Nephron (organoid): ENCODE data around the gene BIRC7.

Source experiments
- H3K27ac Mint-ChIP-seq, 3 experiments: 2 replicates each; pipeline ENCODE4 v1.8.0; 2020; ENCODE audit warnings: mixed read lengths in 3 of 3, mild to moderate bottlenecking in 2 of 3, moderate library complexity in 1 of 3
- H3K27me3 Mint-ChIP-seq: 2 replicates; pipeline ENCODE4 v1.8.0; 2021; ENCODE audit warnings: low read depth, mild to moderate bottlenecking, moderate library complexity, mixed read lengths
- H3K36me3 Mint-ChIP-seq: 2 replicates; pipeline ENCODE4 v1.8.0; 2020; ENCODE audit warnings: low read depth, mixed read lengths
- H3K4me1 Mint-ChIP-seq: 2 replicates; pipeline ENCODE4 v1.8.0; 2020; ENCODE audit warnings: mixed read lengths
- H3K4me3 Mint-ChIP-seq, 3 experiments: 2 replicates each; pipeline ENCODE4 v1.8.0; 2020; ENCODE audit warnings: mild to moderate bottlenecking in 3 of 3, mixed read lengths in 3 of 3, moderate library complexity in 2 of 3
- H3K9me3 Mint-ChIP-seq: 2 replicates; pipeline ENCODE4 v1.8.0; 2020; ENCODE audit warnings: mixed read lengths
- TF ChIP-seq, protein P1 (sequence below), 3 experiments: fragments of 200-600 bp; sonication (generic); IDR thresholded peaks; one replicate each; pipeline ENCODE4 v1.5.0; 2021; ENCODE audit warnings: antibody characterized with exemption in 3 of 3; ENCODE audit not compliant: unreplicated experiment in 3 of 3

The BIRC7 gene

DNA sequence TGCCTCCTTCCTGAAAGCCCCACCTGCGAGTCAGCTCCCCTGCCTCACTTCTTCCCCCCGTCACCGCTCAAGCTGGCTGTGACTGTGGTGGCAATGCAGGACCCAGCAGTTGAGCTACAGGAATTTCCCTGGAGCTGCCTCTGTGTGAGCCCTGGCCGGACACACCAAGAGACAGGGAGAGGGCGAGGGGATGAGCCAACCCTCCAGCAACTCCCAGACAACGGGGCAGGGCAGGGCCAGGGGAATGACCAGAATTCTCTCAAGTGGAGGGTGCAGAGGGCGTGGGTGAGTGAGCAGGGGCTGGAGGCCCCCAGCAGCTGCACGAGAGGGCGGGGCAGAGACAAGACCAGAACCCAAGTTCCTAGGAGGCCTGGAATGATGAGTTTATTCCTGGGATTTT, 32.0 kb downstream of the BIRC7 start:
- Mint-ChIP-seq H3K4me1 (peaks cover 81% of the 10 kb centered on the region), H3K4me3 (peak overlapping the region; percentile 66 to 93 (median 89)), H3K36me3 (no peaks in the 10 kb centered on the region), H3K27me3 (peaks cover 4% of the 10 kb centered on the region), H3K27ac (peak overlapping the region; percentile 83 to 86 (median 86)), H3K9me3 (no peaks in the 10 kb centered on the region)
- TF ChIP-seq, protein P1, sequence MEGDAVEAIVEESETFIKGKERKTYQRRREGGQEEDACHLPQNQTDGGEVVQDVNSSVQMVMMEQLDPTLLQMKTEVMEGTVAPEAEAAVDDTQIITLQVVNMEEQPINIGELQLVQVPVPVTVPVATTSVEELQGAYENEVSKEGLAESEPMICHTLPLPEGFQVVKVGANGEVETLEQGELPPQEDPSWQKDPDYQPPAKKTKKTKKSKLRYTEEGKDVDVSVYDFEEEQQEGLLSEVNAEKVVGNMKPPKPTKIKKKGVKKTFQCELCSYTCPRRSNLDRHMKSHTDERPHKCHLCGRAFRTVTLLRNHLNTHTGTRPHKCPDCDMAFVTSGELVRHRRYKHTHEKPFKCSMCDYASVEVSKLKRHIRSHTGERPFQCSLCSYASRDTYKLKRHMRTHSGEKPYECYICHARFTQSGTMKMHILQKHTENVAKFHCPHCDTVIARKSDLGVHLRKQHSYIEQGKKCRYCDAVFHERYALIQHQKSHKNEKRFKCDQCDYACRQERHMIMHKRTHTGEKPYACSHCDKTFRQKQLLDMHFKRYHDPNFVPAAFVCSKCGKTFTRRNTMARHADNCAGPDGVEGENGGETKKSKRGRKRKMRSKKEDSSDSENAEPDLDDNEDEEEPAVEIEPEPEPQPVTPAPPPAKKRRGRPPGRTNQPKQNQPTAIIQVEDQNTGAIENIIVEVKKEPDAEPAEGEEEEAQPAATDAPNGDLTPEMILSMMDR (IDR thresholded peaks at IDR 0.05; ENCODE audit: unreplicated experiment in 3 of 3) = no peak

DNA sequence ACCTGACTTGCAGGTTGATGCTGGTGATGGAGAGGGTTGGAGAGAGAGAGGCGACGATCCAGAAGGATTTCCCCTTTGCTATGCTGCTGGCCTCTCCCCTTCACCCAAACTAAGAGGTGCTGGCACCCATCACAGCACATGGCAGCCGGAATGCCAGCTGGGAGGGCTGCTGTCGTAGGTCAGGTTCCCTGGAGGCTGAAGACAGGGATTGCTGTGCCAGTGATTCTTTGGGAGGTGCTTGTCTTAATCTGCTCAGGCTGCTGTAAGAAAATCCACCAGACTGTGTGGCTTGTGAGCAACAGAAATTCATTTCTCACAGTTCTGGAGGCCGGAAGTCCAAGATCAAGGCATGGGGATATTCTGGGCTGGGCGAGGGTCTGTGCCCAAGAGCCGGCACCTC, 32.6 kb downstream of the BIRC7 start:
- H3K9me3 Mint-ChIP-seq = no peaks in the 10 kb centered on the region
- peak overlapping the region; percentile 83 to 86 (median 86) for H3K27ac Mint-ChIP-seq
- H3K36me3 Mint-ChIP-seq = no peaks in the 10 kb centered on the region
- no peaks in the 10 kb centered on the region for H3K27me3 Mint-ChIP-seq
- TF ChIP-seq, protein P1 (IDR thresholded peaks at IDR 0.05; ENCODE audit: unreplicated experiment in 3 of 3) = no peak
- H3K4me1 Mint-ChIP-seq = peaks cover 75% of the 10 kb centered on the region
- peak overlapping the region; percentile 66 to 93 (median 89) for H3K4me3 Mint-ChIP-seq

DNA sequence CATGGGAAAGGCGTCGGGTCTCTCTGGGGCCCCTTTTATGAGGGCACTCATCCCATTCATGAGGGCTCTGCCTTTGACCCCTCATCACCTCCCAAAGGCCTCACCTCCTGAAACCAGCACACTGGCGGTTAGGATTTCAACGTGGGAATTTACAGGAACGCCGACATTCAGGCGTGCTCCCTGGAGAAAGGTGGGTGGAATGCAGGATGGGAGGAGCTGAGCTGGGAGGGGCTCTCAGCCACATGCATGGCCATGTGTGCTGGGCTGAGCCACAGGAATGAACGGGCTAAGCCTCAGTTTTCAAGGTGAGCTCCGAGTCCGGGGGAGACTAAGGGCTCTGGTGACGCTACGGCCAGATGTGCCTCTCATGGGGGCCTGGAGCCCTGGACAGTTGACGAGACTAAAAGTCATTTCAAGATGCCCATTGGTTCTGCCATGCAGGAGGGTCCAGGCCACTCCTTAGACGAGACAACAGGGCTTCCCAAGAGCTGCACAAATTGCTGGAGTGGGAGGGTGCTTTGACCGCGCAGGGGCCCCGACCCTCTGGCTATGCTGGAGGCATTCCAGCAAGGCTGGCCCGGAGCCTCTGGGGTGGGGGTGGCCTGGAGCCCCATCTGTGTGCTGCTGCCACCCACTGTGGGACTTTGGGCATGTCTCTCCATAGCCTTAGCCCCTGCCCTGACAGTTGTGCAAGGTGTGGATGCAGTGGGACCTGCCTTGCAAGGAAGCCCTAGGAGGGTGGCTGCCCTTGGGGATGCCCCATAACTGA, 33.1 kb downstream of the BIRC7 start:
- H3K27me3 Mint-ChIP-seq = no peaks in the 10 kb centered on the region
- H3K4me1 Mint-ChIP-seq = peaks cover 80% of the 10 kb centered on the region
- peak overlapping the region; percentile 83 to 86 (median 86) for H3K27ac Mint-ChIP-seq
- peak overlapping the region; percentile 60 to 93 (median 89) for H3K4me3 Mint-ChIP-seq
- TF ChIP-seq, protein P1 (IDR thresholded peaks at IDR 0.05; ENCODE audit: unreplicated experiment in 3 of 3) = no peak
- no peaks in the 10 kb centered on the region for H3K9me3 Mint-ChIP-seq
- no peaks in the 10 kb centered on the region for H3K36me3 Mint-ChIP-seq

DNA sequence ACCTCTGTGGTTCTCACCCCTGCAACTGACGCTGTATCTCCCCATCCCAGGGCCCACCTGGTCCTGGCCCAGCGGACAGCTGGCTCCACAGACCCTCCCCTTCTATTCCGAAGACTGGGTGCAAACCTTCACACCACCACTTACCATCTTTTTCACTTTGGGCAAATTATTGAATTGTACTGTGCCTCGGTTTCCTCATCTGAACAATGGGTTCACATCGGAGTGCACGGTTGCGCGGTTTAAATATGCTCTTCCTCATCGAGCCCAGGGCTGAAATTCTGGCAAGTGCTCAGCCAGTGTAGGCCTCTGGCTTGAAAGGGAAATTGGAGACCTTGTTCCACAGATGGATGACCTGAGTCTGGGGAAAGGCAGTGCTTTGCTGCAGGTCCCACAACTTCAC, 34.0 kb downstream of the BIRC7 start:
- Mint-ChIP-seq H3K4me1 (peaks cover 77% of the 10 kb centered on the region), H3K36me3 (no peaks in the 10 kb centered on the region), H3K9me3 (no peaks in the 10 kb centered on the region), H3K27ac (peak overlapping the region; percentile 39 to 86 (median 70)), H3K27me3 (no peaks in the 10 kb centered on the region), H3K4me3 (peak overlapping the region; percentile 82 to 93 (median 93))
- TF ChIP-seq, protein P1 (IDR thresholded peaks at IDR 0.05; ENCODE audit: unreplicated experiment in 3 of 3) = no peak

DNA sequence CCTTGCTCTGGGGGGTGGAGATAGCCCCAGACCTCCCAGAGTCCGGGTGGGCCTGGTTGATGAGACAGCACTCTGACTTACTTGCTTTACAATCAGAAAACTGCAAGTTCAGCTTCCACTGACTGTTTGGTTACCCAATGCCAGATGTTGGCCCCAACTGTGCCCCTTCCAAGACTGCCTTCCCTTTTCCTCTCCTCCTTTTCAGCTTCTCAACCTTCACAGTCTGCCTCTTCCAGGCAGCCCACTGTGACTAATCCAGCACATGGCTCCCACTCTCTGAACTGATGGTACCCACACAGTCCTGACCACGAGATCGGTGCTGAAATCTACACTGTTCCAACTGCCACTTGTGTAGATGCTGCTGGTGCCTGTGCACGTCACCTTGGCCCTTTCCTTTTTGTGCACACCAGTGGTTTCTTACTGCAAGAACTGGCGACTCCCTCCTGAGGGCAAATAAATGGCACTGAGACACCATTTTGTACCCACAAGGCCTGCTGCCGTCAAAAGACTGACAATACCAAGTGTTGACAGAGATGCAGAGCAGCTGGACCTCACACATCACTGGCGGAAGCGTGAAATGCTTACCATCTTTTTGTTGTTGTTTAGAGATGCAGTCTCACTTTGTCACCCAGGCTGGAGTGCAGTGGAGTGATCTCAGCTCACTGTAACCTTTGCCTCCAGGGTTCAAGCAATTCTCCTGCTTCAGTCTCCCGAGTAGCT, 35.1 kb downstream of the BIRC7 start:
- TF ChIP-seq, protein P1 (IDR thresholded peaks at IDR 0.05; ENCODE audit: unreplicated experiment in 3 of 3) = no peak
- Mint-ChIP-seq H3K27ac (peak overlapping the region; percentile 9 to 86 (median 25)), H3K4me3 (peak overlapping the region; percentile 82 to 93 (median 93)), H3K9me3 (no peaks in the 10 kb centered on the region), H3K27me3 (no peaks in the 10 kb centered on the region), H3K4me1 (peaks cover 71% of the 10 kb centered on the region), H3K36me3 (no peaks in the 10 kb centered on the region)
